Measurements from ENCODE around the gene CDV3.

Gene CDV3

GRCh38 chr3:133608388-133608787 is 34.9 kb downstream of the CDV3 start:
- DNase-seq, result no peak

DNA sequence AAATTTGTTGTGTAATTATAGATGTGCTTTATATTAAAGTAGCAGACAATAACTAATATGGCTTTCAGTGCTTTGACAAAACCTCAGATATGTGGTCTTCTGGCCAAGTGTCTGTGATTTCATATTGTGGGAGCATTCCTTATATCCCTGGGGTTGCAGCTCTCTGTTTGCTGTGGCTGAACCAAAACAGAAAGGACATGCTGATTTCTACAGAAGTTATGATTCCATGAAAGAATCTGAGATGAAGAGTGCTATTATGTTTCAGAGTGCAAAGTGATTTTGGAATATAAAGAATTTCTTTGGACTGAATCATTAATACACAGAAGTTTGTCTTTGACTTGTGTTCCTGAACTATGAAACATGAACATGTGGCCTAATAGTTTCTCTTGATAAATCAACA is 36.5 kb downstream of the CDV3 start:
- no peak for DNase-seq

- no peak for DNase-seq
Measured at GRCh38 chr3:133611534-133611933, 38.0 kb downstream of the CDV3 start.

DNA sequence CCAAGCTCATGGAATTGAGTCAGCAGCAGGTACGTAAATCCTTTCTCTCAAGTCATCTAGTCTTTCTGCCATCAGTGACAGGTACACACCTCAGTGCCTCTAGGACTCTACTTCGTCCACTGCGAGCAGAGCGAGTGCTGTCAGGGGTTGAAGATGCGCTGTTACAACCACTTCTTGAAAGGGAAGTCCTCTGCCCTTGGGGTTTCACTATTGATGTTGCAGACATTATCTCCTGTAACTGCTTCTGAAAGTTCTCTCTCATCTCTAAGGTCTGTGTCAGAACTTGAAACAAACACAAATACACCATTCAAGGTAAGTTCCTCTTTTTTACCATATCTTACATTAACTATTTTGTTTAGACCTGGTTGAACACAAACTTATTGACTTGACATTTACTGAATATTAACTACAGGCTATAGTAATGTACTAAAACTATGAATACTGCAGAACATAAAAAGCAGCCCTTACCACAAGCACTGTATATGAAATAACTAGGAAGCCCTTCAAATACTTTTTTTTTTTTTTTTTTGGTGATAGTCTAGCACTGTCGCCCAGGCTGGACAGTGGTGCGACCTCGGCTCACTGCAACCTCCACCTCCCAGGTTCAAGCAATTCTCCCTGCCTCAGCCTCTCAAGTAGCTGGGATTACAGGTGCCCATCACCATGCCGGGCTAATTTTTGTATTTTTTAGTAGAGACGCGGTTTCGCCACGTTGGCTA is 46.7 kb downstream of the CDV3 start:
- DNase-seq, result no peak

GRCh38 chr3:133627789-133628188 is 54.3 kb downstream of the CDV3 start:
- no peak for DNase-seq

DNA sequence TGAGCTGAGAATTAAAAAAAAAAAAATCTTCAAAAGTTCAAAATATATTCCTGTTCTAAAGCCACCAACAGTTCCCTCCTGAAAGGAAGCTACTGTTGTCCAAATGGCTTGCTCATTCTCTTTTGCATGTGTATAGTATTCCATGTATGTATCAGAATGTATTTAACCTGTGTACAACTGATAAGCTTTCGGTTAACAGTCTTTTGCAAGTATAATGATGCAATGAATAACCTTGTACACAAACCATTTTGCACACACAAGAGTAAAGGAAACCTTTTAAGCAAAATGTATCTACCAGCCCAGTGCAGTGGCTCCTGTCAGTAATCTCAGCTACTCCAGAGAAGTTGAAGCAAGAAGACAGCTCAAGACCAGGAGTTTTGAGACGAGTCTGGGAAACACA is 55.7 kb downstream of the CDV3 start:
- no peak for DNase-seq

DNA sequence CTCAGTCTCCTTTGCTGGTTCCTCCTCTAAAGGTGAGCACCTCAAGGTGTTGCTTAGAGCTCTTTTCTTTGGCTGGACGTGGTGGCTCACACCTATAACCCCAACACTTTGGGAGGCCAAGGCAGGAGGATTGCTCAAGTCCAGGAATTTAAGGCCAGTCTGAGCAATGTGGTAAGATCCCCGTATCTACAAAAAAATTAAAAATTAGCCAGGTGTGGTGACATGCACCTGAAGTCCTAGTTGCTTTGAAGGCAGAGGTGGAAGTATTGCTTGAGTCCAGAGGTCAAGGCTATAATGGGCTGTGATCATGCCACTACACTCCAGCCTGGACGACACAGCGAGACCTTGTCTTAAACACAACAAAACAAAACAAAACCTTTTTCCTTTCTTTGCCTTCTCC is 60.0 kb downstream of the CDV3 start:
- DNase-seq, result no peak
